Astrocyte of the cerebellum (primary cell): ENCODE results near the gene VPS9D1.

ENCODE experiments used
- DNase-seq: peaks from one replicate; pipeline ENCODE4 v3.0.0-alpha.2; 2011; ENCODE audit warnings: low read depth
- H3K4me3 ChIP-seq: 2 replicates; pipeline ENCODE4 v1.5.1; 2011; ENCODE audit warnings: mild to moderate bottlenecking, low read depth, low read length, moderate library complexity
- CTCF ChIP-seq: IDR thresholded peaks from 2 replicates; pipeline ENCODE4 v1.5.1; 2012; ENCODE audit warnings: low read length, low read depth, moderate library complexity, mild to moderate bottlenecking; ENCODE audit errors: missing control alignments
- in situ Hi-C: cut with HindIII; loops from 2 replicates; pipeline ENCODE4 v1.10.0; 2017; ENCODE audit warnings: low sequenced_read_pairs

The VPS9D1 gene

GRCh38 chr16:89742948-89743347 is 22.2 kb upstream of the VPS9D1 start:
- no peak overlapping the region for H3K4me3 ChIP-seq
- in situ Hi-C loops: no loop called here
- no peak for DNase-seq
- TF ChIP-seq CTCF: no peak

- H3K4me3 ChIP-seq: no peak overlapping the region
- in situ Hi-C loops: no loop called here
These were observed 20.8 kb upstream of the VPS9D1 start for GRCh38 chr16:89741342-89742014.

GRCh38 chr16:89739383-89739782 is 18.7 kb upstream of the VPS9D1 start:
- DNase-seq: no peak
- no peak for TF ChIP-seq CTCF
- no peak overlapping the region for H3K4me3 ChIP-seq
- in situ Hi-C loops: no loop called here

More at GRCh38 chr16:89741342-89742014, 20.8 kb upstream of the VPS9D1 start:
- no peak for DNase-seq
- no peak for TF ChIP-seq CTCF

- DNase-seq: no peak
- no peak overlapping the region for H3K4me3 ChIP-seq
- in situ Hi-C loops: no loop called here
These were observed 18.0 kb upstream of the VPS9D1 start for GRCh38 chr16:89738538-89739317.

GRCh38 chr16:89738072-89738377 is 17.3 kb upstream of the VPS9D1 start:
- no peak overlapping the region for H3K4me3 ChIP-seq
- DNase-seq: no peak
- TF ChIP-seq CTCF: no peak
- in situ Hi-C loops: no loop called here

More at GRCh38 chr16:89738538-89739317, 18.0 kb upstream of the VPS9D1 start:
- no peak for TF ChIP-seq CTCF

- no peak for TF ChIP-seq CTCF
- in situ Hi-C loops: no loop called here
- no peak for DNase-seq
- no peak overlapping the region for H3K4me3 ChIP-seq
These were observed 16.8 kb upstream of the VPS9D1 start for GRCh38 chr16:89737341-89738071.
